HG03103 (cell line): ENCODE results near the gene NEU3.
"Not testable (repeated sequence)": the region's sequence is repeated elsewhere in the genome, so short reads cannot be mapped to it uniquely, and the experiment has no call there.

Source experiments
- ATAC-seq: cut with Tn5 transposase; IDR thresholded peaks from one replicate; pipeline ENCODE4 v1.9.1; 2021; ENCODE audit warnings: low read depth; ENCODE audit not compliant: unreplicated experiment

NEU3 gene

GRCh38 chr11:75028321-75028720 is 39.6 kb downstream of the NEU3 start:
- ATAC-seq, result no peak

- ATAC-seq, result no peak
Observed at GRCh38 chr11:75028724-75029123, 40.0 kb downstream of the NEU3 start.

DNA sequence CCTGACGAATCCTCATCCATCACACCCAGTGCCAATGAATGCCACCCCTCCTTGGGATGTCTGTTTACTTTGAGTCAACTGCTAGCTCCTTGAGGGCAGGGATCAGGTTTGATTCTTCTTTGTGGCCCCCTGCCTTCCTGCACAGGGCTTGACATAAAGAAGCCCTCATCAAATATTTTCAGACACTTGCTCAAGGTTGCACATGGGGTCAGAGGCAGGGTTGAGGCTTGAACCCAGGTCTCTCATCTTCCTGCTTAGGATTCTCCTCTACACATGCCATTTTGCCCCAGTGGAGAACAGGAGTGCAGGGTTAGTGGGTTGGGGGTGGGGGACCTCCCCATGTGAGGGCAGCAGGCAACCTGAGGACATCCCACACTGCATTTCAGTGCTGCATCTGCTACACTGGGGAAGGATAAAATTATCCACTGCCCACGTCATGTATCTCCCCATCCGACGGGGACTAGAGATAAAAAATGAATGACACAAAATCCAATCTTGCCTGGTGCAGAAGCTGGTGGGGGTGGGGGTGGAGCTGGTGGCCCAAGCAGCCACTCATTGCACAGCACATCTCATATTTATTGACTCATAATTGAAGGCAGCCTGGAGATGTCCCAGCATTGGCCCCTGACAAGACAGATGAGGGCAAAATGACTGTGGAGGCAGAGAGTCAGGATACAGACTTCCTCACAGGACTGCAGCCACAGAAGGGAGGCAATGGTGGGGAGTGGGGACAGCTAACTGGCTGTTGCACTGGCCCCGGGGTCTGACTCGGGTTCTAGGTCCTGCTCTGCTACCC is 41.3 kb downstream of the NEU3 start:
- no peak for ATAC-seq

DNA sequence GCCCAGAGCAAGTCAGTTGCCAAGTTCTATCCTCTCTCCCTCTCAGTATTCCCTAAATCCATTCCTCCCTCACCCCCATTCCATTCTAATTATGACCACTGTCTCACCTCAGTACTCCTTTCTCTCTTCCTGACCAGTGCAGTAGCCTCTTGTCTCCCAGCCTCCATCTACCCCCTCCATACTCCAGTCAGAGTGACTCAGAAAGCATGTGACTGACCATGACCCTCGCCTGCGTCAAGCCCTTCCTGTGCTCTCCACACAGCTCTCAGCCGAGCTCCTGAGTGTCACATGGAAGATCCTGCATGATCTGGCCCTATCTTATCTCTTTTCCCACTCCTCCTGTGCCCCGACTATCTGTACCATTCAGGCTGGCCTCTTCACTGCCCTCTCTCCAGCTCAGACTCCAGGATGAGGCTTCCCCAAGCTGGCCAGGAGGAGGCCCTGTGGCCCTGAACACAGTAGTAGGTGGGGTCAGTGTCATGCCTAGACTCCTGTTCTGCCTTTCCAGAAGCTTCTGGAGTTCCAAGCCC is 42.6 kb downstream of the NEU3 start:
- ATAC-seq, result no peak

- no peak for ATAC-seq
Observed at GRCh38 chr11:75031771-75032549, 43.2 kb downstream of the NEU3 start.

GRCh38 chr11:75032550-75032935 is 43.8 kb downstream of the NEU3 start:
- ATAC-seq, result no peak

GRCh38 chr11:75033916-75034315 is 45.2 kb downstream of the NEU3 start:
- ATAC-seq, result no peak

DNA sequence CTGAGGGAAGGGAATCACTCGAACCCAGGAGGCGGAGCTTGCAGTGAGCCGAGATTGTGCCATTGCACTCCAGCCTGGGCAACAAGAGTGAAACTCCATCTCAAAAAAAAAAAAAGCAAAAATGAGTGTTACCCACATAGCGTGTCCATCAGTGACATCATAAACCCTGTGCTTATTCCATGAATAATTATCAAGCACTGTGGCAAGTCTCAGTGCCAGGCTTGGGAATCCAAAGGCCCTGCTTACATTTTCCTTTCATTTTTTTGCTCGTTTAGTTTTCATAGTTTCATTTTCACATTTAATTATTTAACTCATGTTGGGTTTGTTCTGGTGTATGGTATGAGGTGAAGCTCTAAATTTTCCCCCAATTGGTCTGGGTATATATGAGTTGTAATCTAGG is 46.5 kb downstream of the NEU3 start:
- no peak for ATAC-seq

DNA sequence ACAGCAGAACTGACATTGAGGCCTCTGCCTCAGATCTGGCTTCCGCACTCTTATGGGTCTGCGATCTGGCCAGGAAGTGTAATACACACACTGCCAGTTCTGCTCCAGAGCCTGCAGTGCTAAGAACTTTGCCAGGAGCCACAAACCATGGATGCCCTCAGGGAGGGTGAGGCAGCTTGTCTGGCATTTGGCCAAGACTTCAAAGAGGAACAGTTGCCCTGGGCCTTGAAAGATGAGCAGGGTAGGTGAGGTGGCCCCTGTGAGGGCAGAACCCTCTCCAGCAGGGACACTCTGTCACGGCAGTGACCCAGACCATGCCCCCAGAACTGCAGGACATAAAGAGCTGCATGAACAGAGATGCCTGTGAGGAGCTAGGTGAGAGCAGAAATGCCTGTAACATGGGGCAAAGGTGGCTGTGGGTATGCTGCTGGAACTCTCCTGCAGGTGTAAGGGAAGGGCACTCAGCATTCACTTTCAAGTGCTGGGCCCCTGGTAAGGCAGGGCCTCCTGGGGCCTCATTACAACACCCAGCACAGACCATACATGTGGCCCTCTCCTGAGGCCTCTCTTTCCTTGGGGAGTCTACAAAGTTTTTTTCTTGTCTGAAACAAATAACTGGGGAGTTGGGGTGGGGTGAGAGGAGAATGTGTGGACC is 47.3 kb downstream of the NEU3 start:
- ATAC-seq, result no peak

DNA sequence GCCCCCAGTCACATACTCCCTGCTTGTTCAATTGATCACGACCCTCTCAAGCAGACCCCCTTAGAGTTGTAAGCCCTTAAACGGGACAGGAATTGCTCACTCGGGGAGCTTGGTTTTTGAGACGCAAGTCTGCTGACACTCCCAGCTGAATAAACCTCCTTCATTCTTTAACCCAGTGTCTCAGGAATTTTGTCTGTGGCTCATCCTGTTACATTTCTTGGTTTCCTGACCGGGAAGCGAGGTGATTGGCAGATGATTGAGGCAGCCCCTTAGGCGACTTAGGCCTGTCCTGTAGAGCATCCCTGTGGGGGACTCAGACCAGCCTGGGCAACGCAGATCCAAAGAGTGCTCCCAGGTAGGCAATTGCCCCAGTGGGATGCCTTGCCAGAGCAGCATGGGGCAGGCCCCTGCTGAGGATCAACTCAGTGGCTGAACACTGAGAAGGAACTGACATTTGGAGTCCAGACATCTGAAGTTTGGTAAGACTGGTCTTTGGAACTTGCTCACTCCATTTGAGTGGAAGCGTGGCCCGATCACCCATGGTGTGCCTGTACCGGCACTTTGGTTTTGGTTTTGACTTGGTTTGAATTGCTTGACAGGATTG is 51.5 kb downstream of the NEU3 start:
- no peak for ATAC-seq

DNA sequence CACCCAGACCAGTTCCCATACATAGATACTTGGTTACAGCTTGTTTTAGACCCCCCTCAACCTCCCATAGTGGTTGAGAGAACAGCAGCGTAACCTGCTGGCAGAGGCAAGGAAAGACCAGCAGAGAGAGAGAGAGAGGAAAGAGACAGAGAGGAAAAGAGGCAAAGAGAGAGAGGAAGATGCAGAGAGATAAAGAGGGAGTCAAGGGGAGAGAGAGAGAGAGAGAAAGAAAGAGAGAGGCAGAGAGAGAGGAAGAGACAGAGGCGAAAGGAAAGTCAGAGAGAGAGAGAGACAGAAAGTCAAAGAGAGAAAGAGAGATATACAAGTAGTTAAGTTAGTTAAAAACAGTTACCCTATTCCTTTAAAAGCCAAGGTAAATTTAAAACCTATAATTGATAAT is 52.5 kb downstream of the NEU3 start:
- ATAC-seq, result no peak

GRCh38 chr11:75041821-75042220 is 53.1 kb downstream of the NEU3 start:
- ATAC-seq, result not testable (repeated sequence)

- not testable (repeated sequence) for ATAC-seq
Observed at GRCh38 chr11:75044381-75045170, 55.8 kb downstream of the NEU3 start.

DNA sequence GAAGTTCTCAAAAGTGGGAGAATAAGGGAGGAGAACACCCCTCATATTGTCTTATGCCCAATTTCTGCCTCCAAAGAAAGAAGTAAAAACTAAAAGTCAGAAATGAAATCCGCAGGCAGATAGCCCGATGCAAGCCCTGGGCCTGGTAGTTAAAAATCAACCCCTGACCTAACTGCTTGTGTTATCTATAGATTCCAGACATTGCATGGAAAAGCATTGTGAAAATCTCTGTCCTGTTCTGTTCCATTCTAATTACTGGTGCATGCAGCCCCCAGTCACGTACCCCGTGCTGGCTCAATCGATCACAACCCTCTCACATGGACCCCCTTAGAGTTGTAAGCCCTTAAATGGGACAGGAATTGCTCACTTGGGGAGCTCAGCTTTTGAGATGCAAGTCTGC is 57.9 kb downstream of the NEU3 start:
- ATAC-seq, result not testable (repeated sequence)

DNA sequence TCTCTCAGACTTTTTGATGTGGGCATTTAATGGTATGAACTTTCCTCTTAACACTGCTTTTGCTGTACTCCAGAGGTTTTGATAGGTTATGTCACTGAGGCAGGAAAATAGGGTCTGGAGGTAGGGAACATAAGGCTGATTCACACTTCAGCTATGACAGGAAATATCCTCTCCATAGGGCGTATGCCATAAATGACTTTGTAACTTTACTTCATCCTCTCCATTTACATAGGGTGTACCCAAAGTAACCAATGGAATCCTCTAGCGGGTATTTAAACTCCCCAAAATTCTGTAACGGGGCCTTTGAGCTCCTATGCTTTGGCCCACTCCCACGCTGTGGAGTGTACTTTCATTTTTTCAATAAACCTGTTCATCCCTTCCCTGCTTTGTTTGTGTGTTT is 58.5 kb downstream of the NEU3 start:
- ATAC-seq, result no peak

- not testable (repeated sequence) for ATAC-seq
Observed at GRCh38 chr11:75049501-75050266, 61.0 kb downstream of the NEU3 start.

DNA sequence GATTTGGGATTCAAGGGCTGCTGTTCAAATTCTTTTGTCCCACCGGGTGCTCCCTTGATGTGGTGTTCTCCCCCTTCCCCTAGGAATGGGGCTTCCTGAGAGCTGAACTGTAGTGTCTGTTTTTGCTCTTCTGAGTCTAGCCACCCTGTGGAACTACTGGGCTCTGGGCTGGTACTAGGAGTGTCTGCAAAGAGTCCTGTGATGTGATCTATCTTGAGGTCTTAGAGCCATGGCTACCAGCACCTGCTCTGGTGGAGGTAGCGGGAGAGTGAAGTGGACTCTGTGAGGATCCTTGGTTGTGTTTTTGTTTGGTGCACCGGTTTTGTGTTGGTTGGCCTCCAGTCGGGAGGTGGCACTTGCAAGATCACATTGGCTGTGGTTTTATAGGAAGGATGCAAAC is 61.8 kb downstream of the NEU3 start:
- ATAC-seq, result no peak

DNA sequence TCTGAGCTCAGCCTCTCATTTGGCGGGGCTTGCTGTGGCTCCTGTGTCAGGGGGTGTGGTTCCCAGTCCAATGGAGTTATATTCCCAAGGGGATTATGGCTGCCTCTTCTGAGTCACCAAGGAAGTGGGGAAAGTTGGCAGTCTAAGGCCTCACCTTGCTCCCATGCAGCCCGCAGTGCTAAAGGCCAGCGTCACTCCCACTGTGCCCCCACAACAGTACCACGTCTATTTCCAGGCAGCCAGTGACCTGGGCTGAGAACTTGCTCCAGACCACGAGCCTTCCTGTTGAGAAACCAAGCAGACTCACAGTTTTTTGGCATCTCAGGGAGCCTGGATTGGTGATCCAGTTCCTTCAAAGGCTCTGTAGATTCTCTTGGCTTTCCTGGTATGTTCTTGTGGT is 62.3 kb downstream of the NEU3 start:
- no peak for ATAC-seq

- no peak for ATAC-seq
Observed at GRCh38 chr11:75052457-75052856, 63.7 kb downstream of the NEU3 start.
